HFF-Myc (cell line): ENCODE results near the gene TMEM138.

Source experiments
- DNase-seq: peaks from one replicate; pipeline ENCODE4 v3.0.0-alpha.2; 2011; ENCODE audit warnings: low read depth; ENCODE audit errors: extremely low read depth
- H3K4me3 ChIP-seq: replicated peaks from 2 replicates; pipeline ENCODE4 v1.5.1; 2011; ENCODE audit warnings: low read depth, mild to moderate bottlenecking, control low read depth, low read length
- CTCF ChIP-seq: IDR thresholded peaks from 2 replicates; pipeline ENCODE4 v1.5.1; 2012; ENCODE audit warnings: mild to moderate bottlenecking, low read depth, low read length, control low read depth; ENCODE audit errors: missing control alignments

Gene TMEM138

GRCh38 chr11:61342207-61342803 is 19.9 kb upstream of the TMEM138 start:
- H3K4me3 ChIP-seq = no peak overlapping the region
- no peak for TF ChIP-seq CTCF
- no peak for DNase-seq

- H3K4me3 ChIP-seq = no peak overlapping the region
- no peak for TF ChIP-seq CTCF
- DNase-seq = no peak
Measured at GRCh38 chr11:61343792-61344745, 18.1 kb upstream of the TMEM138 start.

GRCh38 chr11:61345170-61345610 is 17.0 kb upstream of the TMEM138 start:
- no peak for DNase-seq
- H3K4me3 ChIP-seq = no peak overlapping the region
- no peak for TF ChIP-seq CTCF

- no peak for DNase-seq
- no peak overlapping the region for H3K4me3 ChIP-seq
- TF ChIP-seq CTCF = no peak
Measured at GRCh38 chr11:61345954-61346843, 16.0 kb upstream of the TMEM138 start.

- H3K4me3 ChIP-seq = no peak overlapping the region
- no peak for TF ChIP-seq CTCF
- no peak for DNase-seq
Measured at GRCh38 chr11:61347916-61348461, 14.2 kb upstream of the TMEM138 start.

GRCh38 chr11:61349189-61349751 is 12.9 kb upstream of the TMEM138 start:
- TF ChIP-seq CTCF = no peak
- DNase-seq = no peak
- H3K4me3 ChIP-seq = no peak overlapping the region
